MM.1S (cell line): Measurements from ENCODE around the gene COQ8B.

Experiments used
- EZH2 ChIP-seq: fragments of 300-600 bp; sonication (generic); optimal IDR thresholded peaks from 2 replicates; pipeline ENCODE3; 2017; ENCODE audit warnings: low read depth, mild to moderate bottlenecking, antibody characterized with exemption, low read length, mixed read lengths
- EZH2phosphoT487 ChIP-seq: fragments of 300-600 bp; sonication (generic); IDR thresholded peaks from 2 replicates; pipeline ENCODE4 v1.6.1; 2018; ENCODE audit warnings: antibody characterized with exemption, low read length
- TF ChIP-seq, protein P1 (sequence below): fragments of 300-600 bp; sonication (generic); IDR thresholded peaks from 2 replicates; pipeline ENCODE4 v1.5.1; 2016; ENCODE audit warnings: antibody characterized with exemption, low read length, mixed read lengths

DNA sequence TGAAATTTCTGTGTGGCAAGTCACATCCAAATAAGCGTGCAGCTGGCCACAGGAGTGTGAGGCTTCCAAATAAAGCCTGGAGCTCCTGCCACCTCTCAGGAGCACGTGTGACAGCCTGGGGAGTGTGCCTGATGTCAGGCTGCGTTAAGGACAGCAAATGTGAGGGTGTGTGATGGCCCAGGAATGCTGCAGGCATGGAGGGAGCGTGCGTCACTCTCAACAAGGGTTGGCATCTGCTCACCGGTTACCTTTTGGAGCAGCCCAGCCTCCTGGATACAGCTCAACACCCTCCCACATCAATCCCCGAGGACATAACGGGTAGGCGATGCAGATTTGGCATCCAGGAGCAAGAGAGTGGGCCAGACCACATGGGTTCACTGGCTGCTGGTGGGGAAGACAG is 45.3 kb downstream of the COQ8B start:
- TF ChIP-seq, protein P1, sequence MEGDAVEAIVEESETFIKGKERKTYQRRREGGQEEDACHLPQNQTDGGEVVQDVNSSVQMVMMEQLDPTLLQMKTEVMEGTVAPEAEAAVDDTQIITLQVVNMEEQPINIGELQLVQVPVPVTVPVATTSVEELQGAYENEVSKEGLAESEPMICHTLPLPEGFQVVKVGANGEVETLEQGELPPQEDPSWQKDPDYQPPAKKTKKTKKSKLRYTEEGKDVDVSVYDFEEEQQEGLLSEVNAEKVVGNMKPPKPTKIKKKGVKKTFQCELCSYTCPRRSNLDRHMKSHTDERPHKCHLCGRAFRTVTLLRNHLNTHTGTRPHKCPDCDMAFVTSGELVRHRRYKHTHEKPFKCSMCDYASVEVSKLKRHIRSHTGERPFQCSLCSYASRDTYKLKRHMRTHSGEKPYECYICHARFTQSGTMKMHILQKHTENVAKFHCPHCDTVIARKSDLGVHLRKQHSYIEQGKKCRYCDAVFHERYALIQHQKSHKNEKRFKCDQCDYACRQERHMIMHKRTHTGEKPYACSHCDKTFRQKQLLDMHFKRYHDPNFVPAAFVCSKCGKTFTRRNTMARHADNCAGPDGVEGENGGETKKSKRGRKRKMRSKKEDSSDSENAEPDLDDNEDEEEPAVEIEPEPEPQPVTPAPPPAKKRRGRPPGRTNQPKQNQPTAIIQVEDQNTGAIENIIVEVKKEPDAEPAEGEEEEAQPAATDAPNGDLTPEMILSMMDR: no peak
- TF ChIP-seq EZH2 (no peak), EZH2phosphoT487 (no peak)
